Measurements from ENCODE around the gene RHOT1. TPM values are rescaled to one million over a fixed set of nuclear protein-coding genes. Genes with fewer than 3 reads are reported as not detected.
A peak's percentile ranks its signal among the peaks of the same experiment; 100 is the strongest.

Gene RHOT1
- total and polyA plus RNA-seq, 7 donors = 22.9 to 41.0 (median 32.0) TPM

- WGBS, 3 donors = 74 to 93% (median 92%) methylated on average over 2 of the region's 2 CpGs
- no peak for ATAC-seq
- no peaks in the 10 kb centered on the region for H3K27me3 ChIP-seq (ENCODE audit: insufficient read depth in 3 of 3, low read length in 2 of 3)
- no peak for DNase-seq
- no peaks in the 10 kb centered on the region for H3K36me3 ChIP-seq (ENCODE audit: insufficient read depth in 1 of 2, low read depth in 1 of 2)
- H3K27ac ChIP-seq = no peak overlapping the region
- no peaks in the 10 kb centered on the region for H3K9me3 ChIP-seq
- TF ChIP-seq CTCF (IDR thresholded peaks at IDR 0.05) = no peak
- no peaks in the 10 kb centered on the region for H3K4me1 ChIP-seq
- H3K4me3 ChIP-seq = no peak overlapping the region
- intact Hi-C loops (cut with DNase I) = no loop called here
Measured at GRCh38 chr17:32235588-32235987, 93.3 kb downstream of the RHOT1 start.

GRCh38 chr17:32239456-32239855 is 97.2 kb downstream of the RHOT1 start:
- Histone ChIP-seq H3K27ac (no peak overlapping the region), H3K4me3 (no peak overlapping the region), H3K4me1 (no peaks in the 10 kb centered on the region), H3K27me3 (ENCODE audit: insufficient read depth in 3 of 3, low read length in 2 of 3) (no peaks in the 10 kb centered on the region), H3K36me3 (ENCODE audit: insufficient read depth in 1 of 2, low read depth in 1 of 2) (no peaks in the 10 kb centered on the region), H3K9me3 (no peaks in the 10 kb centered on the region)
- TF ChIP-seq CTCF (IDR thresholded peaks at IDR 0.05) = no peak
- ATAC-seq (no peak), DNase-seq (no peak)
- WGBS, 3 donors = 73 to 85% (median 78%) methylated on average over 2 of the region's 2 CpGs
- intact Hi-C loops (cut with DNase I) = no loop called here

- peak in 3 of 4 donors; percentile 46 to 57 (median 56) for ATAC-seq
- WGBS, 3 donors = 50 to 67% (median 53%) methylated on average over 8 of the region's 8 CpGs
Measured at GRCh38 chr17:32240750-32241149, 98.4 kb downstream of the RHOT1 start.

GRCh38 chr17:32241640-32242039 is 99.3 kb downstream of the RHOT1 start:
- DNase-seq (no peak), ATAC-seq (no peak)
- no peaks in the 10 kb centered on the region for H3K27me3 ChIP-seq (ENCODE audit: insufficient read depth in 3 of 3, low read length in 2 of 3)
- H3K9me3 ChIP-seq = no peaks in the 10 kb centered on the region
- no peak for TF ChIP-seq CTCF (IDR thresholded peaks at IDR 0.05)
- WGBS, 3 donors = 58 to 90% (median 84%) methylated on average over 1 of the region's 1 CpG
- H3K27ac ChIP-seq = no peak overlapping the region
- H3K4me1 ChIP-seq = no peaks in the 10 kb centered on the region
- intact Hi-C loops (cut with DNase I) = no loop called here
- no peak overlapping the region for H3K4me3 ChIP-seq
- H3K36me3 ChIP-seq (ENCODE audit: insufficient read depth in 1 of 2, low read depth in 1 of 2) = no peaks in the 10 kb centered on the region

More at GRCh38 chr17:32240750-32241149, 98.4 kb downstream of the RHOT1 start:
- Histone ChIP-seq H3K27me3 (ENCODE audit: insufficient read depth in 3 of 3, low read length in 2 of 3) (no peaks in the 10 kb centered on the region), H3K36me3 (ENCODE audit: insufficient read depth in 1 of 2, low read depth in 1 of 2) (no peaks in the 10 kb centered on the region), H3K4me1 (no peaks in the 10 kb centered on the region), H3K4me3 (no peak overlapping the region), H3K9me3 (no peaks in the 10 kb centered on the region), H3K27ac (no peak overlapping the region)
- TF ChIP-seq CTCF (IDR thresholded peaks at IDR 0.05) = no peak
- intact Hi-C loops (cut with DNase I) = no loop called here
- DNase-seq = no peak

- WGBS, 3 donors = 85 to 95% (median 86%) methylated on average over 3 of the region's 3 CpGs
- no peak for TF ChIP-seq CTCF (IDR thresholded peaks at IDR 0.05)
- intact Hi-C loops (cut with DNase I) = no loop called here
- no peak for ATAC-seq
- no peaks in the 10 kb centered on the region for H3K36me3 ChIP-seq (ENCODE audit: insufficient read depth in 1 of 2, low read depth in 1 of 2)
- no peaks in the 10 kb centered on the region for H3K27me3 ChIP-seq (ENCODE audit: insufficient read depth in 3 of 3, low read length in 2 of 3)
- DNase-seq = no peak
- H3K4me1 ChIP-seq = no peaks in the 10 kb centered on the region
- H3K9me3 ChIP-seq = no peaks in the 10 kb centered on the region
- no peak overlapping the region for H3K27ac ChIP-seq
- no peak overlapping the region for H3K4me3 ChIP-seq
Measured at GRCh38 chr17:32249475-32249874, 107.2 kb downstream of the RHOT1 start.

All from psoas muscle (tissue), 8 donors.